ENCODE data around the gene GK.

GRCh38 chrX:30610026-30610425 is 43.2 kb upstream of the GK start:
- no peak for TF ChIP-seq CTCF (IDR thresholded peaks at IDR 0.05)
- TF ChIP-seq POLR2A (IDR thresholded peaks at IDR 0.05), result no peak
